ENCODE results near the gene ST6GALNAC3.
"Not testable (repeated sequence)": the region's sequence is repeated elsewhere in the genome, so short reads cannot be mapped to it uniquely, and the experiment has no call there.

ST6GALNAC3 gene

DNA sequence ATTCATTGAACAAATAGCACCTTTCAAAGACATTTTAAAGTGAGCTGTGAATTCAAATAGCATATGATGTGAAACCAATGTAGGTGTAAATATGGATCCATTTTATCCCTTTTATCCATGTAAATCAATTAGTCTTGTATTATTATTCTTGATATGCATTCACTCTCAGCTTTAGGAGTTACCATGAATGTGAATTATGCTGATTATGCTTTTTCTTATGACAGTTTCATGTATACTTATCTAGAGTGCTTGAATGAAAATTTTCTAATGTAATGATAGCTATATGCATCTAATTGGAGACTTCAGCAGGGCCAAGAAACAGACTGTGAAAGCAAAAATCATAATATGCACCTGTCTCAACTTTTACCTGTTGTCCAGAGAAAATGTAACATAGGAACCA lies 566.2 kb downstream of the ST6GALNAC3 start:
- DNase-seq (ENCODE audit: low read depth) = no peak

DNA sequence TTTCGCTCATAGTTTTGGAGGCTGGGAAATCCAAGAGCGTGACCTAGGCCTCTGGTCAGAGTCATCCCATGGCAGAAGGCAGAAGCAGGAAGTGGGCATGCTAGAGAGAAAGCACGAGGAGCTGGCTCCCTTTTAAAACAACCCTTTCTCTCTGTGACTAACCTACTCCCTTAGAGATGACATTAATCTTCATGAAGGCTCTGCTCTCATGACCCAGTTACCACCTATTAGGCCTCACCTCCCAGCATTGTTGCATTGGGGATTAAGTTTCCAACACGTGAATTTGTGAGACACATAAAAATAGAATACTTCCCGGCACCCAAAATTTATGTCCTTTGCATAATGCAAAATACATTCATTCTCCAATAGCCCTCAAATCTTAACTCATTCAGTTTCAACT lies 569.6 kb downstream of the ST6GALNAC3 start:
- no peak for DNase-seq (ENCODE audit: low read depth)

DNA sequence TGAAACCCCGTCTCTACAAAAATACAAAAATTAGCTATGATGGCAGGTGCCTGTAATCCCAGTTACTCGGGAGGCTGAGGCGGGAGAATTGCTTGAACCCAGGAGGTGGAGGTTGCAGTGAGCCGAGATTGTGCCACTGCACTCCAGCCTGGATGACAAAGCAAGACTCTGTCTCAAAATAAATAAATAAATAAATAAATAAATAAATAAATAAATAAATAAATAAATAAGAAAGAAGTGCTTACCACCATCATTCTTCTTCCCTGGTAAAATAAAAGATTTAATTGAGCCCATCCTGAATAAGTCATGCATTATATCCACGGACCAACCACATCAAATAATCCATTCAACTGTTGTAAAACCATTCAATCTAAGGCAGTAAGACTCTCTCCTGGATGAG lies 578.3 kb downstream of the ST6GALNAC3 start:
- DNase-seq (ENCODE audit: low read depth) = not testable (repeated sequence)

DNA sequence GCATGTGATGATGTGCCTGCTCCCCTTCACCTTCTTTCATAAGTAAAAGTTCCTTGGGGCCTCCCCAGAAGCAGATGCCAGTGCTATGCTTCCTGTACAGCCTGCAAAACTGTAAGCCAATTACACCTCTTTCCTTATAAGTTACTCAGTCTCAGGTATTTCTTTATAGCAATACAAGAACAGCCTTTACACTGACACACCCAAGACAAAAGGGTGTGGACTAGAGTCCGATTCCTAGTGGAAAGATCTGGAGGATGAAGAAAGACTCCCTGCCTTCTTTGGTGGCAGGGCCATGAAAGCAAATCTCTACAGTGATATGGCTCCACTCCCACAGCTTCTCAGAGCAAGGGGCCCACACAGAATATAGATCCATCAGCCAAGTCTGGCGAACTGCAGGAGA lies 583.1 kb downstream of the ST6GALNAC3 start:
- no peak for DNase-seq (ENCODE audit: low read depth)

DNA sequence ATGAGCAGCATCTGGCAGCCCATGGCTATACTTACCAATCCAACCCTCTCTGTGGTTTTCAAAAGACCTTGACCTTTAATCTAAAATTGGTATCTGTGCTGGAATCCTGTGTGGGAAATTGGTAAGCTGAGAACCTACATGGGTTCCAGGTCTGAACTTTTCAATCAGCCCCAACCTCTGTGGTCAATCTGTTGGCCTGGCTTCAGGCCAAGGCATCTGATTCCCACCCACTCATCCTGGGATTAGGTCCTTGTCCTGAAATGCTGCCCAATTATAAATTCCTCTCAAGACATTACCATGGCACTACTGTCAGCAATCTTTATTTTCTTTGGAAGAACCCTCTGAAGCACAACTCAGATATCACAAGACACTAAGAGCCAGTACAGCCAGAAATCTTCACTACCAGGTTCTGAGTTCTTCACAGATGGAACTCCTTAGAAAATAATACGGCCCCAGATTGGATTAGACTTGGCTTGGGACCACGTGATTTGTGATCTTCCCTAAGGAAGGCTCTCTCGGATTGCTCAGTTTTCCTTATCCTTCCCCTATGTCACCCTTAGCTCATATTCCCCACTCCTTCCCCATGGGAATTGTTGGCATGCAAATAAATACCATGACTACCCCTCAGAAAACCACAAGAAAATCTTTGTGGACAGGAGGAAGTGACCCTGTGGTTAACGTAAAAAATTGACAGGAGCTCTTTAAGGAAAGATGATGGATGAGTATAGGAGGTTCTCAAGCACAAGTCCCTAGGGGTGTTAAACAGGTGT lies 584.8 kb downstream of the ST6GALNAC3 start:
- peak; percentile 14 for DNase-seq (ENCODE audit: low read depth)

DNA sequence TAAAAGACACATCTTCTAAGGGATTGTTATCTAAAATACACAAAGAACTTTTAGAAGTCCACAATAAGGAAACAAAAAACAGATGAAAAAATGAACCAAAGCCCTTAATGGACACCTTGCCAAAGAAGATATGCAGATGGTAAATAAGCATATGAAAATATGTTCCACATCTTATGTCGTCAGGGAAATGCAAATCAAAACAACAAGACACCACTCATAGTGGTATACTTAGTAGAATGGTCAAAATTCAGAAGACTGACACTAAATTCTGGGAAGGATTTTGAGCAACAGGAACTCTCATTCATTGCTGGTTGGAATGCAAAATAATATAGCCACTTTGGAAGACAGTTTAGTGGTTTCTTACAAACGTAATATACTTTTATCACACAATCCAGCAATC lies 587.0 kb downstream of the ST6GALNAC3 start:
- DNase-seq (ENCODE audit: low read depth) = no peak

DNA sequence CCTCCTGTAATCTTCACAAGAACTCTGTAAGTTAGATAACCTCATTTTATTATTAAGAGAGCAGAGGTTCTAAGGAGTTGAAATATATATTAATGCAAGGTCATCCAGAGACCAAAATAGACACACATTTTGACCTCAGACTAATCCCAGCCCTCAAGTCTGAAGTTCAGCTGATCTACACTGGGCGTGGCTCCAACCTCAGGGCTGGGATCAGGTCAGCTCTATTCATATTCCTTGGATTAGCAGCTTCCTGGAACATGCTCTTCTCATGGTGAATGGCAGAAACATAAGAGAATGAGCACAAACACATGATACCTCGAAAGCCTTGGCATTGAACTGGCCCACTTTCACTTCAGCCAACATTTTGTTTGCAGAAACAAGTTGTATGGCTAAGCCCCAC lies 592.0 kb downstream of the ST6GALNAC3 start:
- no peak for DNase-seq (ENCODE audit: low read depth)

DNA sequence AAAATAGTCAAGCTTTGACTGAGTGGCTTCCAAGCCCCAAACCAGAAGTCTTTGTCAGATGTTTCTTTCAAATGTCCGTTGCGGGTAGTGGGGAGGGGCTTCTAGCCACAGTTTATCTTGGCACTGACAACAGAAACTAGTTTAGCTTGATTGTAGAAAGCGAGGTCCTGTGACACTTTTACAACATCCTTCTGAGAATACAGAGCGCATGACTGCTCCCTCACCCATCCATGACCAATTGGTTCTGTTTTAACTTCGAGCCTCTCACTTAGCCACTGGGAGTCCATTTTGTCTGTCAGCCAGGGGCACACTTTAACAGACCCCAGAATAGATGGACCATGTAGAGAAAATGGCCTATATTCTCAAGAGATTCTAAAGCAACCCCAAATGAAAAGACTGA lies 593.5 kb downstream of the ST6GALNAC3 start:
- no peak for DNase-seq (ENCODE audit: low read depth)

DNA sequence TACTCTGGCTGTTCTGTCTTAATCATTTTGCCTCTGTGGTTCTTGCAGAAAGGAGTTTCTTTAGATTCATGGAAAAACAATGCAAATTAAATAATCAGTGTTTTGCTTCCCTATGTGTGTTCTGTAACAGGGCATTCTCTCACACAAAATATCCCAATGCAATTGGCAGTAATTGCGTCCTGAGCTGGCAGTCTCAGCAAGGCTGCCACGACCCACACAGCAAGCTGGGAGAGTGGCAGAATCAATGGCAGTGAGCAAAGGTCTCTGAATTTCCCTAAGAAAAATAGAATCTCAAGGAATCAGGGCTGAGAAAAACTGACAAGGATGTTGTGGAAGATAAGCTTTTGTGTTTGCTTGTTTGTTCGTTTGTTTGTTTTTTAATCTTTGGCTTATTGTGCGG lies 594.6 kb downstream of the ST6GALNAC3 start:
- DNase-seq (ENCODE audit: low read depth) = no peak

DNA sequence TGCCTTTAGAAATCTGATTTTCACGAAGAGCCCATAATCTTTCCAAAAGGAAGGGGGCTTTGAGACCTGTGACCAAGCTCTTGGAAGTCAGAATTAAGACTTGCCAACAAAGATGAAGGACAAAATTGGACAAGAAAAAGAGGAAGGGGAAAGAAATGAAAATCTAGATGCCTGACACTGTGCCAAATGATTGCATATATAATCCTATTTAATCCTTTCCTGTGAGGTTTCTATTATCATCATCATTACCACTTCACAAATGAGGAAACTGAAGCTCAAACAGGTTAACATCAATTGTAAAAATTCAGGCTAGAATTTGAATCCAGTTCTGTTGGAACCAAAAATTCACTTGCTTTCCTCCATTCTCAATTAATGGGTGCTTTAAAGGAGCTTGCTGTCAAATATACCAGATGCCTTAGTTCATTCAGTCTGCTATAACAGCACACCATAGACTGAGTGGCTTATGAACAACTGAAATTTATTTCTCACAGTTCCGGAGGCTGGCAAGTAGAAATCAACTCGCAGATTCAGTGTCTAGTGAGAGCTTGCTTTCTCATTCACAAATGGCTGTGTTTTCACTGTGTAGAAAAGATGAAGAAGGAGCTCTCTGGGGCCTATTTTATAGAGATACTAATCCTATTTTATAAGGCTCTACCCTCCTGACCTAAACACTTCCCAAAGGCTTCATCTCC lies 595.2 kb downstream of the ST6GALNAC3 start:
- no peak for DNase-seq (ENCODE audit: low read depth)

DNA sequence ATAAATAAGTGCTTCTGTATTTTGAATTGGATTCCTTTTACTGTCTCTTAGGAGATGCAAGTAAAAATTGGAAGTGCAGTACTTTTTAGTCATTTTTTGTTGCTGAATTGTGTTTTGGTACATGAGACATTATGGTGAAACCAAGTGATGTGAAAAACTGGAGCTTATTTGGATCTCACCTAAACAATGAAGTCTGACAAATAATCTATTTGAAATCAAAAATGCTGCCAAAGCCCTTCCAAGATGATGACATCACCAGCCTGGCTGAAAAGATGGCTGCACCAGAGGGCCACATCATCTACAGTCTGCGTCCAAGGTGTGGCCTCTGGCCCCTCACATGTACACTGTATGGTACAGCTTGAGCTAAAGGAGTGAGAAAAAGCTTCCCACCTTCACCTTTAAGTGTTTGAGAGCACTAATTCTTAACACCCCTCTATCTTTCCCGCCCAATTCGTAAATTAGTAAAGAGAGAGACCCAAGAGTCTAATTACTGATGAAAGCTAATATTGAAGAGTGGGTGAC lies 600.2 kb downstream of the ST6GALNAC3 start:
- no peak for DNase-seq (ENCODE audit: low read depth)

DNA sequence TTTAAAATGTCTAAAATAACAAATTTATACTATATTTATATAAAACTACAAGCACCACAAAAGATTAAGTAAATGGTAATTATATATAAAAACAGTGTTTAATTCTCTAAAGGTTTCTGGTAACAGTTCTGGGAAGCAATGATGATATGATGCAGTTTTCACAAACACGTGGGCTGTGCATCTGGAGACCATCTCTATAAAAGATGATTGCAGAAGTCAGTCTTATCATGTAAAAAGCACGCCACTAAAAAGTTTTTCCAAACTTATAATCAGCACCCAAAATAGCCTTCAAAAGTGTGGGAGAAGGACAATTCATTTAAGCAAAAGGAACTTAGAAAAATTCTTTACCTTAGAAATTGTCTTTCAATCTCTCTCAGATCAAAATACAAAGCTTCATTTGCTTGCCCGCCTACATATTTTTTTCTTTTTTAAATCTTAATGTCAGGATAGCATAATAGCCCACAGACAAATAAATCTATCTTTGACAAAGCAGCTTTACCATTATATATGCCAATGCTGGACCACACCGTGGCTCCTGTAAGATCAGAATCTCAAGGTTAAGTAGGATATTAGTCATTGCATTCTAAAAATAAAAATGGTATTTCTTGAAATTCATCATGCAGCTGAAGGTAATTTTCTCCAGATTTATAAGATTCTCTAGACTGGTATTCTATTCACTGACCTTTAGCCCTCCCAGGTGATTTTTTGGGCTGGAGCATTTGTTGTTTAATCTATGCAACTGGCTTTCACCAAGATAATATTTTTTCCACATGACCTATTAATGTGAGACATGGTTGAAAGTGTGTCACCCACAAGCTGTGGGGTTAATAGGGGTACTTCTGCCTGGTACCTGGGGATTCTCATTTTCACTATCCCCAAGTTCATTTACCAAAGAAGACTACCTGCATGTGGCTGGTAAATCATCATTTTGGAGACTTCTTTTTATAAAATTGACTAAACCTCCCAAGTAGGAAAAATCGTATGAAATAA lies 603.2 kb downstream of the ST6GALNAC3 start:
- no peak for DNase-seq (ENCODE audit: low read depth)

DNA sequence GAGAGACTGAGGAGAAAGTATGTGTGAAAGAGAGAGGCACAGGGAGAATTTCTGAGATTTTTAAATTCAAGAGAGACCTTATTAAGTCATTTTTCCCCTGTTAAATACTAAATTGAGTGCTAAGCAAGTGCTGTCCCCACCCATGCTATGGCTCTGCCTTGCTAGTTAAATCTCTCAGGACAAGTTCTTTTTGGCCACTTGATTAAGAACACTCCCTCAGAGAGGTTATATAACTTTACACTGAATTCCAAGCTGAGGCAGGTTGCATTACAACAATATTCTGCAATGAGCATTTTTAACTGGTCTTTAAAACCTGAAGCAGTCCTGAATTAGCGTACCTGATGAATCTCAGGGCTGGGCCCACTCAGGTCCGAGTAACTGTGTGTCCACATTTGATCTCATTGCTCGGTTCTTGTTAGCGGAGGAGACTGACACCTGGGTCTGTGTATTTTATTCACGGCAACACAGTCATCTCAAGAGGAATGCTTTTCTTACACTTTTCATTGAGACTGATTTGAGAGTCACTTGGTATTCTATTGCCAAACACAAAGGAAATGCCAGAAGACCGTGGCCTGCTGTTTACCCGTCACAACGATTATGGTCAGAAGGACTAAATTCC lies 605.1 kb downstream of the ST6GALNAC3 start:
- no peak for DNase-seq (ENCODE audit: low read depth)

DNA sequence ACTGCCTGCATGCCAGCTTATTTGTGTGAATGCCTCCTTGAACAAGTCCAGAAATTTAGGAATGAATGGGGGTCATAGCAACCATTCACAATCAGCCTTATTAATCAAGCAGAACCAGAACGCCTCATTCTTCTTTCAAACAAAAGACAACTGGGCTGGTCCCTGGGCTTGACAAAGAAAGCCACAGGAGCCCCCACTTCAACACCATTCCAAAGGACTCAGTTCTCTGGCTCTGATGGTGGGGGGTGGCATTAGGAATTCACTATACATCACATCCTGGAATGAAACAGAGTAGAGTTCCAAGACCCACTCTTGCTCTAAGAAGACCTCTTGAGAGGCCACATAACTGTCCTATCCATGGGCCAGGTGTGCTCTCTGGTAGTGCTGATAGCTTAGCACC lies 606.1 kb downstream of the ST6GALNAC3 start:
- no peak for DNase-seq (ENCODE audit: low read depth)

DNA sequence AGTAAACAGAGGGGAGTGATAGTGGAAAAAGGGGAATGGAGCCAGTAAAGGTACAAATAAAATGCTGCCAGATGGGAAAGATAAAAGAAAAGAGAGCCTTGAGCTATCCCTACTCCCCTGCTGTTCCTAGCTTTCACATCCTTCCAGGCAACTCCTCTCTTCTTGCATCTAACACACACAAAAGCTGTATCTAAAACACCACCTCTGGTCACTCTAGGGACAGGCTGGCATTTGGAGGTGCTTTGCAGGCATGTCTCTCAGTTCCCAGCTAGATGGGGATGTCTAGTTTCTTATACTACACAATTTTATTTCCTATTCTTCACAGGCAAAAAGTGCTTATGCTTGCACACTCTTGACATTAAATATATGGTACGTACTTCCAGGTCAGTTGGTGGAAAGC lies 607.6 kb downstream of the ST6GALNAC3 start:
- no peak for DNase-seq (ENCODE audit: low read depth)

Measured in fibroblast of gingiva (primary cell).